Measurements from ENCODE around the gene FLOT1. TPM values are rescaled to one million over a fixed set of nuclear protein-coding genes. Genes with fewer than 3 reads are reported as not detected.
A peak's percentile ranks its signal among the peaks of the same experiment; 100 is the strongest.

The FLOT1 gene
- total RNA-seq, 1 donor from 2014 or later: 46.6 TPM

DNA sequence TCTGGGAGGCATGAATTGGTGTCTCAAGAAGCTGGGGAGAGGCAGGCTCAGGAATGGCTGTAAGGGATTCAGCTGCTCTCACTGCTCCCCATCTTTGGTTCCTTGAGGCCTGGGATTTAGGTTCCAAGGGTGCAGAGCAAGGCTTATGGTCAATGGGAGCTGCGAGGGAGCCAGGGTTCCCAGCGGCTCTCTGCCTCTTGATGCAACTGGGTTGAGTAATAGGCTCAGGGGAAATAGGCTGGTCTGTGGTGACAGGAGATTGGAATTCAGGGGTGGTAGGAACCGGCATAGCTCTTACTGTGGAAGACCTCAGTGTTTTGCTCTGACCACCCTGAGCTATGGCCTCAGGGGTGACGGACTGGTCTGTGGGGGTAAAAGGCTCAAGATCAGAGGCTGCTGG is 38.7 kb downstream of the FLOT1 start:
- no peak for DNase-seq (ENCODE audit: low read depth, low spot score)

DNA sequence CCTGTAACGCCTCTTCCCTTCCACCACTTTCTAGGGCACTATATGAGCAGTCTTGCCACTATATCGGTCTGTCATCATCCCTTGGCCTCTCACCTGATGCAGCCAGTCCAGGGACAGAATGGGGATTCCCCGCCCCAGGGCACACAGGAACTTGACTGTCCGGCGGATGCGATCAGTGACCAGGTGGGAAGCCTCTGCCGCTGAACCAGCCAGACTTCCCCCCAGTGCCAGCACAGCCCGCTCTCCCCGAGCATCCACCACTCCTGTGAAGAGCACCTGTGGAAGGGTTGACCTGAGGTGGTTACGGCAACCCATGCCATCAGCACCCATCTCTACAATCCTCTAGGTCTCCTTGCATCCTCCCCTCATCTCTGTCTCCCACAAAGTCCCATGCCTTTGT is 39.5 kb downstream of the FLOT1 start:
- DNase-seq (ENCODE audit: low read depth, low spot score): no peak

DNA sequence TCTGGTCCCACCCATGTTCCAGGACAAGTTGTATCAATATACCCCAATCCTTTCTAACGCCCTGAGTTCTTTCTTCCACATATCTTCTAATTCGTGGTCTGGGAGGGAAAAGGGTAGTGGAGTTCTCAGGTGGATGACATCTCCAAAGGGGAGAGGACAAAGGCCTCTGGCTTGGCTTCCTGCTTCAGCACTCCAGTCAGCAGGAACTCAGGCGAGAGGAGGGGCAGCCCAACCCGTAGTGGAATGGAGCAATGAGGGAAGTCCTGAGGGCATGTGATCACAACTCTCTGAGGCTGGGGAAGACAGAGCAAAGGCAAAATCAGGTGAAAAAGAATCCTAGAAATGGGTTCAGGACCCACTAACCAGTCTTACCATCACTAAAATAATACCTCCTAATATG is 42.1 kb downstream of the FLOT1 start:
- no peak for DNase-seq (ENCODE audit: low read depth, low spot score)

DNA sequence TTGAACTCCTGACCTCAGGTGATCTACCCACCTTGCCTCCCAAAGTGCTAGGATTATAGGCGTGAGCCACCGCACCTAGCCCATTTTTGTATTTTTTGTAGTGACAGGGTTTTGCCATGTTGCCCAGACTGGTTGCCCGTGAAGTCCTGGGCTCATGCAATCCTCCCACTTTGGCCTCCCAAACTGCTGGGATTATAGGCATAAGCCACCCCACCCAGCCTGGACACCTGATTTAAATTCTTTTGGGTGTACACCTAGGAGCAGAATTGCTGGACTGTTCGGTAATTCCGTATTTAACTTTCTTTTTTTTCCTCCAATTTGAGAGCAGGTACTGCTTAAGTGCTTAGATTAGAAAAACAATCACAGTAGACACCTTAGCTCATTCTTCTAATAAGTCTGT is 46.1 kb downstream of the FLOT1 start:
- no peak for DNase-seq (ENCODE audit: low read depth, low spot score)

DNA sequence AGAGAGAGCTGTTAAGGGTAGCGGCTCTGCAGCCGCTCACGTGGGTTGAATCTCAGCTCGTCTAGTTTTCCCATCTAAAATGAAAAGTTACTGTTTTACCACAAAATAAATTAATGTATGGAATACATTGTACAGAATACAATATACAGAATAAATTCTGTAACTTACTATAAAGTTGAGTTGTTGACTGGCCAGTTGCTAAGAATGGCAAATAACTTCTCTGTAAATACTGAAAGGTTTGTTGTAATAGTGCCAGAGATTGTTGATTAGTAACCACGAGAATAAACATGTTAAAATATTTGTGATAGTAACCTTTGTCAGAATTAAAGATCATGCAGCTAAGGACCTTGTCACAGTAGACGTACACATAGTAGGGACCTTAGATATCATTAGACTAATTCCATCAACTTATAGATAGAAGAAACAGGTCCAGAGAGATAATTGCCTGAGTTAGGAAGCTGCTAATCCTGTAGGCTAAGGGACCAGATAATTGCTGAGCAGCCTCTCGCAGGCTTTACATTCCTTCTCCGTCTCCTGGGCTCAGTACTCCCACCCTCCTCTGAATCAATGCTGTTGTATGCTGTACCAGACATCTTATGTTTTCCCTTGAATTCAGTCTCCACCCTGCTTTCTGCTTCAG is 51.2 kb downstream of the FLOT1 start:
- no peak for DNase-seq (ENCODE audit: low read depth, low spot score)

DNA sequence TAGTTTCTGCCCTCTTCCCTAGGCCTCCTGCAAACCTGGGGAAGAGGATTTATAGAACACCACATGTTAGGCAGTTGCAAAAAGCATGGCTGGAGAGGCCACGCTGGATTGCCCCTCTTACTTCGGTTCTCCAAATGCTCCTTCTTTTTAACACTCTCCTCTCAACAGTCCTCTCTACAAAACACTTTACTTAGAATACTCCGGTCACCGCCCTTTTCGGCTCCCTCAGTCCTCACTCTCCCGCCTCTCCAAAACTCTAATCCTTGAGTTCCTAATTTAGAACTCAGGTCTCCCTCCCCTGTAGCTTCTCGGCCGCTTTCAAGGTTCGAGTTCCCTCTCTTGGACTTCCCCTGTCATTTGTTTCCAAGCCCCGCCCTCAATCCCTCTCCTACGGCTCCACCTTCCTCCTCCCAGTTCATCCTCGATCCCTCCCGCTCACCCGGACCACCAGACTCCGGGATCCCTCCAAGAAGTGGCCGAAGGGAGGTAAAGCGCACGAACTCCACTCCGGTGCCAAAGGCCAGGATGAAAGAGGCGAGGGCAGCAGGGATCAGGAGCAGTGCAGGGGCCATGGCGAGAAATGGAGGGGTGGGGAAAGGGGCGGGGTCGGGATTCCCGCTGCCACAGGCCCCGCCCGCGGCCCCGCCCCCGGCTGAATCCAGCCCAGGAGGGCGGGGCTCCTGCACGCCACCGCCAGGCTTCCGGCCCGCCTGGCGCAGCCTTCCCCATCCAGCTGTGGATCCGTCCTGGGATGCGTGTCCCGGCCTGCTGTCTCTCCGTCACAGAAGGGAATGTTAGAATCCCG is 51.9 kb downstream of the FLOT1 start, which contains the start of gene NRM:
Gene NRM (minus strand): TSS at position 582 of the 805 bp plus-strand sequence. CDS start 10 bp downstream, at position 572.
- DNase-seq (ENCODE audit: low read depth, low spot score): no peak

DNA sequence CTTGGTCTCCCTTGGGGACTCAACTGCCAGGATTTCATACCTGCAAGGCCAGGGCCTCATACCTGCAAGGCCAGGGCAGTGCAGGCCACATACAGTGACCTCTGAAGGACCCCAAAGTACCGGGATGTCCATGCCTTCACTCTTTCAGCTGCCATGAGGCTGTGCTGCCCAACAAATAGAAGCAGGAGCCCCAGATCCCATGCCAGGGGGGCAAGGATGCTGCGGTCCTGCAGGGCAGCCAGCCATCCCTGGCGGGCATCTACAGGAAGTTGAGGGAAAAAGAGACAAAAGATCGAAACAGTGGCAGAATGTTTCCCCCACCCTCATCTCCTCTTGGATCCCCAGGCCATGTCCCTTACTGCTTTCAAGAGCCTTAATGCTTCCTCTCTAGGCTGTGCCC is 52.5 kb downstream of the FLOT1 start:
- DNase-seq (ENCODE audit: low read depth, low spot score): no peak

DNA sequence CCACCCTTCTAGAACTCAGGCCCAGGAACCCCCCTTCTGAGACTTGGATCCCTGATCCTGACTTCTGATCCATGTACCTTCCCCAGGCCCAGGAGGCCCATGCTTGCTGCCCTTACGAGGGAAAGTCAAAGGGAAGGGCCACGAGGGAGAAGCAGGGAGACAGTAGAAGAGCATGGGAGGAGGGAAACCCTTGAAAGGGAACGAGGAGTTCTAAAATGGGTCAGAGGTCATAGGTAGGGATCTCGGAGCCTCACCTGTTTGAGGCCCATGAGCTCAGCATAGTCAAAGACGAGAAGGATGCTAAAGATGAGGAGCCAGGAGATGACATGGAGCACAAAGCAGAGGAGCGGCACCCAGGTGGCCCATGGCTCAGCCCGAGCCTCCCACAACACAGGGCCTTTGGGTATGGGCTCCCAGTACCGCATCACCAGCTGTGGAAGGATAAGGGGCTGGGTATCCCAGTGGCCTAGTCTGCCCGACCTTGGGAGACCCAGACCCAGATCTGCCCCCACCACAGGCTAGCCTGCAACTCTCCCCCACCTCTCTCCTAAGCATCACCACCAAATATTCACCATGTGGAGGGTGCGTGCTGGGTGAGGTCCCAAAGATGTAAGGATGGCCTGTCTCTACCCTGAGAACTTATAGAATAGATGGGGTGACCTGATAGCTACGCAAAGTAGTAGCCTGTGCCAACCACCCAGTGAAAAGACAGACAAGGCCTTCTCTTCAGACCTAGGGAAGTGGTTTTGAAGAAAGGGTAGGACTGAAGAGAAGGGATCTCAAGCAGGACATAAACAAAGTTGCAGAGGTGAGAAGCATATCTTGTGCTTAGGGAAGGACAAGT is 53.2 kb downstream of the FLOT1 start:
- no peak for DNase-seq (ENCODE audit: low read depth, low spot score)

DNA sequence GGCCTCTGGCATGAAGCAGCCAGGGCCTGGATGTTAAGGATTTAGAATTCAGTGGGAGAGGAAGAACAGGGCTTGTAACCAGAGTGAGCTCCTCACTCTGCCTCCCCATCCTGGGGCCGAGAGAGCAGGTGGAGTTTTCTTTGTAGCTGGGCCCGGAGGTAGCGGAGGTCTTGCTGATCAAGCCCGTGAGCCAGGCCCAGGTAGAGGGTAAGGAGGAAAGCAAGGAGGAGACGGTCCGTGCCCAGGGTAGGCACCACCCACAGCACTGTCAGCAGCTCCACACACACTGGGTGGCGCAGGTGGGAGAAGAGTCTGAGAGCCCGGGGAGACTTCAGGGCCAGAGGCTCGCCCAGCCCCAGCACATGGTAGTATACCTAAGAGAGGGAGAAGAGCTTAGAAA is 53.9 kb downstream of the FLOT1 start:
- DNase-seq (ENCODE audit: low read depth, low spot score): no peak

DNA sequence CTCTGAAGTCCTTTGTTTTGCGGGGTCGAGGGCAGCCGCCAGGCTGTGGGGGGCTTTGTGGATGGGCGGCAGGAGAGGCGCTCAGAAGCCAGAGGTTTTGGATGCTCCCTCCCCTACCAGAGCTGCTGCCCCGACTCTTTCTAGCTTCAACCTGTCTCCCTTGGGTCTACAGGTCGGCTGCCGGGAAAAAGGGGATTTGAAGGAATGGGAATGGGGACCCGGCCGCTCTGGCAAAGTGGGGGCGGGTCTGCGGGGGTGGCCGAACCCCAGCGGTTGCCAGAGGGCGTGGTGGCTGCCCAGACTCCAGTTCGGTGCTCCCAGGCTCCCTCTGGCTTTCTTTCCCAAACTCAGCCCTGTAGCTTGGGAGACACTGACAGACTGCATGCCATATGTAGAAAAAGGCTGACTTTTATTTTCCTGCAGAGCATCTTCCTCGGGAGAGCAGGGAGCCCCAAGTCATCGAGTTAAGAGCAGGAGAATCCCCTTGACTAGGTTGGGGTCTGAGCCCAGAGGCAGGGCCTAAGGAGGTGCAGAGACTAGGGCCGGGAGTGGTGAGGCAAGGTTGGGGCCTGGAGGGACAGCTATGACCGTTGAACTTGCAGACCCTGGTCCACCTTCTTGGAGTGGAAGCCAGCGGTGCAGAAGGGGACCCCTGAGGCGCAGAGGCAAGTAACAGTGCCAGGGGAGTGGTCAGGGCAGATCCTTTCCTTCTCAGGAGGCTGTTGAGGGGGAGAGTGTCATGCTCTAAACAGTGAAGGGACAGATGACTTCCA is 54.6 kb downstream of the FLOT1 start:
- DNase-seq (ENCODE audit: low read depth, low spot score): no peak

DNA sequence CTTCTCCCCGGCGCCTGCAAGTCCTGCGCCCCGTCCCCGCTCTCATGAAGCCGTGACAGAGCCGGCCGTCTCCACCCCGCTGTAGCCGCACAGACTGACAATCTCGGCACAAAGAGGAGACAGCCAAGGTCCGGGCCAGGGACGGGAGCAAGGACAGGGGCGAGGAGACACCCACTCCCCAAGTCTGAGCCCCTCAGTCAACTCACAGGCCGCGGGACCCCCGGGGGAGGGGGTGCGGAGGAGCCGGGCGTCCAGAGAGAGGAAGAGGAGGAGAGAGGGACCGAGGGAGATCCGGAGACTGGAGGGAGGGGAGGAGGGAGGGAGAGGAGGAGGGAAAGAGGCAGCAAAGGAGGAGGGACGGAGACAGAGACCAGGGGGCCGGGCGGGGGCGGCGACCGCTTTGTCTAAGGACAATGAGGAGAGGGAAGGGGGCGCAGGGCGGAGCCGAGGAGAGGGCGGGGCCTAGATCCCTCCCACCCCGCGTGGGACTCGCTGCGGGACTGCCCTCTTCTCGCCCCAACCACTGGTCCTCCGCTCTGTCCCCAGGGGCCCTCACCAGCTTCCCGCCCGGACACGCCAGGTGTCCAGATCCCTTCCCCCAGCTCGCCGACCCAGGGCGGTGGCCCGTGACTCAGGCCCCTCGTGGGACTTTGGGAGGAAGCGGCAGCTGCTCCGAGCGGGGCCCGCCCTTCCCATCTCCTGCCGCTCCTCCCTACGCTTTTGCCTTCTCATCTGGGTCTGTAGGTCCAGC is 55.4 kb downstream of the FLOT1 start:
- peak; percentile 83 for DNase-seq (ENCODE audit: low read depth, low spot score)

DNA sequence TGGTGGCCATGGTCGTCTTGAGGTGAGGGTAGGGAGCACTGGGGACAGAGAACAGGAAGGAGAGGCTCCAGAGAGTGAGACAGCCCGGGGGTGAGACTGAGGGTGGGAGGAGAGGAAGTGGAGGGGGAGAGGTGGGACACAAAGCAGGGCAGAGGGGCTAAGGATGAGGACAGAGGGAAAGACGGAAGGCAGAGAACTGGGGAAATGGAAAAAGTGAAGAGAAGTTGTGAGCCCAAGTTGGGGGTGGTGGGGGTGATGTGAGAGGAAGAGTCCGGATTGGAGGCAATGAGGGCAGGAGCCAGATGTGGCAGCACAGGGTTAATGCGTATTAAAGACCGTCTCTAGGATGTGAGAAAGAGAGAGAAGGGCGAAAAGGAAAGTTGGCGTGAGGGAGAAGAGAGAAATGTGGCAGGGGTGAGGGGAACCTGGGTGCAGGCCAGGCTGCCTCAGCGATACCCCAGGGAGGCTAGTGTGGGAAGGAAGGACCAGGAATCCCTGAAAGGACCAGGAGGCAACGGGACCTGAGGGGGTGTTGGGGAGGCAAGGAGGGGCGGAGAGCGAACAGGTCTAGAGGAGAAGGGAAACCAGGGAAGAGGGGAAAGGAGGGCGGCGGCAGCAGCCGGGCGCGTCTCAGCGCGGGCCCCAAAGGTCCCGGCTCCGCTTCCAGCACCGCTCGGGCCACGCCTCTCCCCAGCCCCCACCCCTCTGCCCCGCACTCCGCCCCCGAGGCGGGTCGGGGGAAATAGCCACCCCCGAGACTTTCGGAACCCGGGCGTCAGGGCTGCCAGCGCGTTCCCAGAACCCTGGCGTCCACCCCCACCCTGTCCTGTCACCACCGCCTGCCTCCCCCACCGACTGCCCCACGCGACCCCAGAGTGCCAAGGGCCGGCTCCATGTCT is 56.2 kb downstream of the FLOT1 start, which contains the start of gene PPP1R18:
Gene PPP1R18 (minus strand): TSS at position 637 of the 899 bp plus-strand sequence. CDS start 627 bp downstream, at position 10.
- DNase-seq (ENCODE audit: low read depth, low spot score): no peak

DNA sequence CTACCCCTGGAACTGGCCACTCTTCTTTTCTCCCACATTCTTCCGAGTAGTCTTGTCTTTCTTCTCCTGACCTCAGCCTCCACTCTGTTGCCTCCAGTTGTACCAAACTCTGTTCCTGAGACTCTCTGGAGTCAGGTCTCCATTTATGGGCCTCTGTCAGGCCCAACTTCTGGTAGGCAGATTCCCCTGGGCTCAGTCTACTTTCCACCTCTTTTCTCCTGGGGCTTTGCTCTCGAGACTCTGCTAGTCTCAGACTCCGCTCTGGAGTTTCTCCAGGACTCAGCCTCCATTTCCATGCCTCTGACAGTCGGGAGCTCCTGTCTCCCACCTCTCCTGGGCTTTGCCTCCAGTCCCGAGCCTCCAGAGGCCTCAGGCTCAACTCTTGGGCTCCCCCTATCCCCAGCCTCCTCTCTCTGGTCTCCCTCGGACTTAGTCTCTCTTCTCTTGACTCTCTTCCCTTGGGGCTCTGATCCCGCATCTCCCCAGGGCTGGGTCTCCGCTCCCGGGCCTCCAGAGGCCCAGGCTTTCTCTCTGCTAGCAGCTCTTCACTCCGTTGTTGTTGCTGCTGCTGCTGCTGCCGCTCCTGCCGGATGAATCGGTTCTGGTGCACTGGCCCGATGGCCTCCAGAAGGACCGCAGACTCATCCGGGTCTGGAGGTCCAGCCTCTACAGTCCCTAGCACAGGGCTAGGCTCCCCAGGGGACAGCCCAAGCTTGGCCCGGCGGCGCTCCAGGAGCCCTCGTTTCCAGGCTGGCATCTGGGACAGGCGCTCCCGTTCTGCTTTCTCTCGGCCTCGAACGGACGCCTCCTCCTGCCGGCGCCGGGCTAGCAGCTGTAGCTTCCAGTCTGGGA is 57.1 kb downstream of the FLOT1 start:
- no peak for DNase-seq (ENCODE audit: low read depth, low spot score)

DNA sequence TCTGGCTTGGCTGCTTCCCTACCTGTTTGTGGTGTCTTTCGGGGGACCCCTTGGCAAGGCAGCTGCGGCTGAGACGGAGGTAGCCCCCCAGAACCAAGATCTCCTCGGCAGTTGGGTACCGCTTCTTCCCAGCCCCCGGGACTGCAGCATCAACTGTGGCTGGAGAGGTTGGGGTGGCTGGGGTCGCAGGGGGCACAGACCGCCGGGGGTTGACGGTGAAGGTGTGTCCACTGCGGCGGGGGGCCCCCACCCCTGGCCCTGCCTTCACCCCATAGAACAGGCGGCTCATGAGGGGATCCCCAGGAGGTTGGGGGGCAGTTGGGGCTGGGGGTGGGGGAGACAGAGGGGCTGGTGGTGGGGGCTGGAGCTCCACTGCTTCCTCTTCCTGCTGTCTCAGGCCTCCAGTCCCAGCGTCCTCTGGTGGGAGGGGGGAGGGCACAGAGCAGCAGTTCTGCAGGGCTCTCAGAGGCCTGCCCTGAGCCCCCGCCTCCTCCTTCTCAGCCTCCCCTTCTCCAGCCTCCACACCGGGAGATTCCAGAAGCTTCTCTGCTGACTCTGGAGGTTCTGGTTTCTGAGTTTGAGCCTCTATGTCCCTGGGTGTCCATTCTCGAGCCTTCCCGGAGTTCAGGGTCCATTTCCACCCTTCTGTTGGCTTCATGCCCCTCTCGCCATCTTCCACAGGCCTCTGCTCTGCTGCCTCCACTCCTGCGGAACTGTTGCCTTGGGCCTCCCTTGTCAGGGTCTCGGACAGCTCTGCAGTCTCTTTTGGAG is 57.9 kb downstream of the FLOT1 start:
- no peak for DNase-seq (ENCODE audit: low read depth, low spot score)

DNA sequence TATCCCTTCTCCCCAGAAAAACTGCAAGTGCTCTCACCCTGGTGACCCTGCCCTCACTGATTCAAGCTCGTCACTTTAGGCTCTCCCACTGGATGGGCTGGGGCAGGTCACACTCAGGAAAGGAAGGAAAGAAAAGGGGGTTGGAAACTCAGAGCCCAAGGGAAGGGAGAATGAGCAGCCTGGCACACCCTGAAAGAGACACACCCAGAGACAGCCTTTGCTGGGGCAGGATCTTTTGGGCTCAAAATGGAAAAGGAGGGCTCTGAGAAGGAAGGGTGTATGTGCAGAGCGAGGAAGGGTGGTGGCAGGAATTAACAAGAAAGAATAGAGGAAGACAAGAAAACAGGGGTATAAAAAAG is 58.5 kb downstream of the FLOT1 start:
- DNase-seq (ENCODE audit: low read depth, low spot score): no peak

DNA sequence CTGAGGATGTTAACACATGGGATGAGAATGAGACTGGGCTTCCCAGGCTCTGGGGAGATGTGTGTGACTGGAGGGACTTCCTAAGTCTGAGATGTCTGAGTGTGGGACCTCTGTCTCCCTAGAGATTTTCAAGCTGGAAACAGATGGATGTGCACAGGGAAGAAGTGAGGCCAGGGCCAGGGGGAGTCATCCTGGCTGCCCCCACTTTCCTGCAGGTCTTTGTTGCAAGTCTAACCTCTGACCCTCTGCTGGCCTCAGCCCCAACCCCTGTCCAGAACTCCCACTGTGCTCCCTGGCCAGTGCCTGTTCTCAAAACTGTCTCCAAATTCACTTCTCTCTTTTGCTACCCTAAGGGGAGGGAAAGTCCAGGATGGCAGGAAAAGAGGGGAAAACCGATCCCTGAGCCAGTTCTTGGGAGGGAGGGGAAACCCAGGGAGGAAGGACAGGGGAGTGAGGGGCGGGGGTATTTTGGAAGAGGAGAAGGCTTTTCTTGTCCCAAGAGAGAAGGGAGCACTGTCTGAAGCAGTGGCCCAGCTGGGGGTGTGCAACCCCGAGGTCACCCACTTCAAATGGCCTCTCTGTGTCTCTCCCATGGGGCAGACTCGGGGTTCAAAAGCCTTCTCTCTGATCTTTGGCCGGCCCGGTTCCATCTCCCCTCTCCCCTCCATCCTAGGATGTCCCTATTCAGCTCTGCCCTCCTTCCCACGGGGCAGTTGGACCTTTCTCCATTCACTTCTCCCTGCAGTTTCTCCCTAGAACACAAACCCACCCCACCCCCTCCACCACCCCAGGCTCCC is 59.1 kb downstream of the FLOT1 start:
- DNase-seq (ENCODE audit: low read depth, low spot score): no peak
